H1 (cell line): ENCODE data around the gene ANGPTL5.

Experiments used
- CEBPB ChIP-seq: IDR thresholded peaks from 2 replicates; pipeline ENCODE4 v1.6.1; 2012; ENCODE audit warnings: low read depth, low read length
- CHD1 ChIP-seq: IDR thresholded peaks from 2 replicates; pipeline ENCODE4 v1.6.1; 2012; ENCODE audit warnings: low read depth, low read length, improper control_type of control experiment
- RAD21 ChIP-seq, 2 experiments: IDR thresholded peaks in 1 of 2; conservative IDR thresholded peaks in 1 of 2; 2 replicates each; pipeline ENCODE4 v1.6.1; 2011; ENCODE audit warnings: low read depth in 2 of 2, low read length in 2 of 2, improper control_type of control experiment in 1 of 2, inconsistent platforms in 1 of 2, mild to moderate bottlenecking in 1 of 2, moderate library complexity in 1 of 2
- RFX5 ChIP-seq: IDR thresholded peaks from 2 replicates; pipeline ENCODE4 v1.6.1; 2011; ENCODE audit warnings: low read depth, low read length, improper control_type of control experiment, borderline replicate concordance
- RXRA ChIP-seq: IDR thresholded peaks from 2 replicates; pipeline ENCODE4 v1.6.1; 2011; ENCODE audit warnings: low read depth, mild to moderate bottlenecking, low read length, moderate library complexity; ENCODE audit not compliant: insufficient read depth
- TF ChIP-seq, protein P1 (sequence below): IDR thresholded peaks from 2 replicates; pipeline ENCODE4 v1.6.1; 2011; ENCODE audit warnings: low read length, improper control_type of control experiment
- TF ChIP-seq, protein P2 (sequence below), 3 experiments: IDR thresholded peaks; 1 replicate in 2 of 3; 2 replicates in 1 of 3; pipeline versions ENCODE4 v1.5.1 to v1.6.1; 2011; ENCODE audit warnings: low read length in 3 of 3, mild to moderate bottlenecking in 3 of 3, inconsistent platforms in 2 of 3, low read depth in 1 of 3, moderate library complexity in 1 of 3; ENCODE audit not compliant: insufficient read depth in 1 of 3; ENCODE audit errors: control extremely low read depth in 1 of 3

DNA sequence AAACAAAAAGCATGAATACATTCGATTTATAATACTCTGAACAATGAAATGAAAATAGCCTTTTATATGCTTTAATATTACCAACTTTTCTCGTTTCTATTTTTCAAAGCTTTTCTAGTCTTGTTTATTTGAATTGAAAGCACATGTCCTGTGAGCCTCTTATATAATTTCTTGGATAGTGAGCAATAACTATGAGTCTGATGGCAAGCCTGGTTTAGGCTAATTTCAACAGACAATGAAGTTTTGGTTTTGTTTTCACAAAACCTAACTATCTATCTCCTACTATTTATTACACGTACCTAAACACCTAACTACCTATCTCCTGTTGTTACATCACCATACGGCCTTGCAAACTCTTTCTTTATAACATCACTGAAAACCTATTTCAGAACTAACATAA is 30.7 kb downstream of the ANGPTL5 start:
- TF ChIP-seq CEBPB (no peak), CHD1 (no peak), RAD21 (IDR thresholded peaks at IDR 0.05 in 1 of 2, conservative IDR thresholded peaks at IDR 0.05 in 1 of 2; ENCODE audit: low read depth in 2 of 2, low read length in 2 of 2) (no peak), RXRA (no peak), RFX5 (no peak)
- TF ChIP-seq, protein P1, sequence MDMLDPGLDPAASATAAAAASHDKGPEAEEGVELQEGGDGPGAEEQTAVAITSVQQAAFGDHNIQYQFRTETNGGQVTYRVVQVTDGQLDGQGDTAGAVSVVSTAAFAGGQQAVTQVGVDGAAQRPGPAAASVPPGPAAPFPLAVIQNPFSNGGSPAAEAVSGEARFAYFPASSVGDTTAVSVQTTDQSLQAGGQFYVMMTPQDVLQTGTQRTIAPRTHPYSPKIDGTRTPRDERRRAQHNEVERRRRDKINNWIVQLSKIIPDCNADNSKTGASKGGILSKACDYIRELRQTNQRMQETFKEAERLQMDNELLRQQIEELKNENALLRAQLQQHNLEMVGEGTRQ, result no peak
- TF ChIP-seq, protein P2, sequence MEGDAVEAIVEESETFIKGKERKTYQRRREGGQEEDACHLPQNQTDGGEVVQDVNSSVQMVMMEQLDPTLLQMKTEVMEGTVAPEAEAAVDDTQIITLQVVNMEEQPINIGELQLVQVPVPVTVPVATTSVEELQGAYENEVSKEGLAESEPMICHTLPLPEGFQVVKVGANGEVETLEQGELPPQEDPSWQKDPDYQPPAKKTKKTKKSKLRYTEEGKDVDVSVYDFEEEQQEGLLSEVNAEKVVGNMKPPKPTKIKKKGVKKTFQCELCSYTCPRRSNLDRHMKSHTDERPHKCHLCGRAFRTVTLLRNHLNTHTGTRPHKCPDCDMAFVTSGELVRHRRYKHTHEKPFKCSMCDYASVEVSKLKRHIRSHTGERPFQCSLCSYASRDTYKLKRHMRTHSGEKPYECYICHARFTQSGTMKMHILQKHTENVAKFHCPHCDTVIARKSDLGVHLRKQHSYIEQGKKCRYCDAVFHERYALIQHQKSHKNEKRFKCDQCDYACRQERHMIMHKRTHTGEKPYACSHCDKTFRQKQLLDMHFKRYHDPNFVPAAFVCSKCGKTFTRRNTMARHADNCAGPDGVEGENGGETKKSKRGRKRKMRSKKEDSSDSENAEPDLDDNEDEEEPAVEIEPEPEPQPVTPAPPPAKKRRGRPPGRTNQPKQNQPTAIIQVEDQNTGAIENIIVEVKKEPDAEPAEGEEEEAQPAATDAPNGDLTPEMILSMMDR (IDR thresholded peaks at IDR 0.05; ENCODE audit: control extremely low read depth in 1 of 3, insufficient read depth in 1 of 3, low read depth in 1 of 3, low read length in 3 of 3), result no peak
